GM12801 (cell line): Measurements from ENCODE around the gene TFF1.

Experiments used
- CTCF ChIP-seq: IDR thresholded peaks from one replicate; pipeline ENCODE4 v1.5.1; 2011; ENCODE audit warnings: control low read depth; ENCODE audit not compliant: insufficient read length; ENCODE audit errors: extremely low read depth

Gene TFF1

GRCh38 chr21:42390193-42390592 lies 23.9 kb upstream of the TFF1 start:
- no peak for TF ChIP-seq CTCF

DNA sequence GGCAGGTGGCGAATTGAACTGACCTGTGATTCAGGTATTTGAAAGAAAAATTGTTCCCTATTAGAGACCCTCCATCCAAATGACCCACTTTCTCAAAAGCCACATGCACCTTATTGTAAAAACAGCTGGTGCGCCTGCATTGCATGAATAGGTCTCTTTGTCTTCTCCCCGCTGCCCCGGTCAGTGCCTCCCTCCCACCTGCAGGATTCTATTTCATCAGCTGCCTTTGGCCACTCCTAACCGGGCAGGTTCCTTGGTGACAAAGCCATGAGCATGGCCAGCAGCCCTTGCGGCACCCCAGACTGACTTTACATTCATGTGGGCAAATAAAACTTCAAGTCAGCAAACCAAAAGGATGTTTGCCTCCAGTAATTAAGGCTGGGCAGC lies 23.1 kb upstream of the TFF1 start:
- no peak for TF ChIP-seq CTCF

DNA sequence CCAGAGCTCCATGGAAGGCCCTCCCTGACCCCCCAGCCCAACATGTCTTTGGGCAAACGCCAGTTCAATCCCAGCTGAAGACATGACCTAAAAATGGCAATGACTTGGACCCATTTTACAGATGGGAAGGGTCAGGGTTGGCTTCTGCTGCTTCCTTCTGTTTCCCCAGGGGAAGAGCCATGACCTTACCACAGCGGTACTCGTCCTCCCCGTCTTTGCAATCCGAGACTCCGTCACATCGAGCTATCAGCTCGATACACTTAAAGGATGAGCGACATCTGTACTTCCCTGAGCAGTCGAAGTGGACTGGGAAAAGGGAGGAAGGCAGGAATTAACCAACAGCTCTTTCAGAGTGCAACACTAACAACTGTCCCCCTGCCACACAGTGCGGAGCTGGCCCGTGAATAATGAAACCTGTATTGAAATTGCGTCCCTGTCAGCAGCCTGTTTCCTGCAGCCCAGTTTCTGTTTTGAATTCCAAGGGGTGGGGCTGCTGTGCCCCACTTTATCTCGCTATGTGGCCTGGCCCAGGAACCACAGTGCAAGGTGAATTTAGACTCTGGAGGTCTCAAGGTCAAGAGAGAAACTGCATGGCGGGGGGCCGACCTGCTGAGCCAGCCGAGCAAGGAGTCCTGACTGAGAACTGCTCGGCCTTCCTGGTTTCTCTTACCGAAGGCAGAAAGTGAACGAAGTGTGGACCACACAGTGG lies 22.6 kb upstream of the TFF1 start:
- no peak for TF ChIP-seq CTCF

- no peak for TF ChIP-seq CTCF
Measured at GRCh38 chr21:42387843-42388340, 21.6 kb upstream of the TFF1 start.

DNA sequence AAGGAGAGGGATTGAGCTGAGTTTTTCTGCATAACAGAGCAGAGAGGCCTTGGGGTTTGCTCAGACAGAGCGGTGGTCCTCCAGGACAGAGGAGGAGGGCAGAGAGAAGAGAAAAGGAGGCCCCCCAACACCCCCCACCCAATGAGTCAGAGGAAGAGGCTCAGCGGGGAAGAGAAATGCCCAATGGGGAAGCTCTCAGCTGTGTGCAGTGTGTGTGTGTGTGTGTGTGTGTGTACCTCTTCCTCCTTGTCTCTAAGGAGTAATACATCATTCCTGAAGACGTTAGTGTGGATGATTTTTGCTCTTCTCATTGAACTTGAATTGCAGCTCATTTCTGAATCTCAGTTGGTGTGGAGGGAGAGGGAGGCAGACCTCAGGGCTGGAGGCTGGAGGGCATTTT lies 20.8 kb upstream of the TFF1 start:
- no peak for TF ChIP-seq CTCF

GRCh38 chr21:42386034-42386591 lies 19.8 kb upstream of the TFF1 start:
- no peak for TF ChIP-seq CTCF

- TF ChIP-seq CTCF = no peak
Measured at GRCh38 chr21:42385619-42386018, 19.3 kb upstream of the TFF1 start.
